ENCODE results near the gene LTBP1.

- TF ChIP-seq POLR2AphosphoS5 (IDR thresholded peaks at IDR 0.05) = no peak
- no peak for TF ChIP-seq CTCF (IDR thresholded peaks at IDR 0.05)
Observed at GRCh38 chr2:33133454-33133952, 186.8 kb downstream of the LTBP1 start.

Measured in suprapubic skin (tissue), 3 donors.